ENCODE measurements around the gene MYO1F.
"Not testable (repeated sequence)": the region's sequence is repeated elsewhere in the genome, so short reads cannot be mapped to it uniquely, and the experiment has no call there.

The MYO1F gene

DNA sequence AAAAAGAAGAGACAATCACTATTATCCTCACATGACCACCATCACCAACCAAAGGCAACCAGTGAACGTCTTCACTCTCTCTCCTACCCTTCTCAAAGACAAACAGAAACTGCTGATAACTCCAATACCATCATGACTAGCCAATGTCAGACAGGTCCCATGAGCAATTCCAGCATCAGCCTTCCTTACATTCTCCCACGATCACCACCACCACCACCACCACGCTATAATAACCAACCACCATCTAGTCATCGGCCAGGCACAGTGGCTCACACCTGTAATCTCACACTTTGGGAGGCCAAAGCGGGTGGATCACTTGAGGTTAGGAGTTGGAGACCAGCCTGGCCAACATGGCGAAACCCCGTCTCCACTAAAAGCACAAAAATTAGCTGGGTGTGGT is 3.9 kb downstream of the MYO1F start:
- DNase-seq (ENCODE audit: low spot score), result no peak
- TF ChIP-seq, protein P1, sequence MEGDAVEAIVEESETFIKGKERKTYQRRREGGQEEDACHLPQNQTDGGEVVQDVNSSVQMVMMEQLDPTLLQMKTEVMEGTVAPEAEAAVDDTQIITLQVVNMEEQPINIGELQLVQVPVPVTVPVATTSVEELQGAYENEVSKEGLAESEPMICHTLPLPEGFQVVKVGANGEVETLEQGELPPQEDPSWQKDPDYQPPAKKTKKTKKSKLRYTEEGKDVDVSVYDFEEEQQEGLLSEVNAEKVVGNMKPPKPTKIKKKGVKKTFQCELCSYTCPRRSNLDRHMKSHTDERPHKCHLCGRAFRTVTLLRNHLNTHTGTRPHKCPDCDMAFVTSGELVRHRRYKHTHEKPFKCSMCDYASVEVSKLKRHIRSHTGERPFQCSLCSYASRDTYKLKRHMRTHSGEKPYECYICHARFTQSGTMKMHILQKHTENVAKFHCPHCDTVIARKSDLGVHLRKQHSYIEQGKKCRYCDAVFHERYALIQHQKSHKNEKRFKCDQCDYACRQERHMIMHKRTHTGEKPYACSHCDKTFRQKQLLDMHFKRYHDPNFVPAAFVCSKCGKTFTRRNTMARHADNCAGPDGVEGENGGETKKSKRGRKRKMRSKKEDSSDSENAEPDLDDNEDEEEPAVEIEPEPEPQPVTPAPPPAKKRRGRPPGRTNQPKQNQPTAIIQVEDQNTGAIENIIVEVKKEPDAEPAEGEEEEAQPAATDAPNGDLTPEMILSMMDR (IDR thresholded peaks at IDR 0.05; ENCODE audit: extremely low read depth, missing control alignments), result no peak

DNA sequence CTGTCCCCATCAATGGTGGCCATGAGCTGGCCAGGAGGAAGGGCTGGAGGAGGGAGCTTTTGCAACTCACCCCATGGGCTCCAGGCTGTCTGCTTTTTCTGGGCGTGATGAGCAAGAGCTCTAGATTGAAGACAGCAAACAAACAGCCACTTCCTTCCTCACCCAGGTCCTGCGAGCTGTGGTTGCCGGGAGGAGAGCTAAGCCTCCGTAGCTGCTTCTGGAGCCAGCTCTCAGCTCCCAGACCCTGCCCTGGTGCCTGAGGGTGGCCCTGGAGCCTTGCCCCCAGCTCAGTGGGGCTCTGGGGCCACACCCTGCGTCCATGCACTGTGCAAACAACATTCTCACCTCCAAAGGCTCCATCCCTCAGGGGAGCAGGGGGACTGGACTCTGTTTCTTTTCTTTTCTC is 6.2 kb downstream of the MYO1F start:
- TF ChIP-seq, protein P1 (IDR thresholded peaks at IDR 0.05; ENCODE audit: extremely low read depth, missing control alignments), result no peak
- DNase-seq (ENCODE audit: low spot score), result peak; percentile 52

DNA sequence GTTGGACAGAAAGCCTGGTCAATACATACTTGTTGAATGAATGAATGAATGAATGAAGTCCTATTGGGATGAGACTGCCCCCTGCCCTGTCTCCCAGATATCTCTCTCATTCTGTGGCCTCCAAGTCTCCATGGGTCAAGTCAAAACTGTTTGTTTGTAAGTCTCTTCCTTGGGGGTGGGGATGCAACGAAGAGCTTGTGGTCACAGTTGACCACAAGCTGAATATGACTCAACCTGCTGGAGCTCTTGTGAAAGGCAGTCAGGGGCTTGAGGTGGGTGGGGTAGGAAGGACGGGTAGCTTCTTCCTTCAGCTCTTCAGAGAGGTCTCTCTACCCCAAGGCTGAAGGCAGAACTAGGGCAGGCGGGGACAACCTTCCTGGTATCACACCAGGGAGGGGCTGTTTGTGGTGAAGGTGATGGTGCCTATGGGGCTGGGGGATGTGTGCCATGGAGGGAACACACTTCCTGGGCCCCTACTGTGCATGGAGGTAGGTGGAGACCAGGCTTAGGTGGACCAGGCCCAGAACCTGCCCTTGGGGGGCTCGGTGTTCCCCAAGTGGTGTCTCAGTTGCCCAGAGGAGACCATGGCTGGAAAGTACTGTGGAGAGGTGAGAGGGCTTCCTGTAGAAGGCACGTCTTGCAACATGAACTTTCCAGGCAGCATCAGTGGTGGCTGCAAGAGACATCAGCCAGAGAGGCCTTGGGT is 8.0 kb downstream of the MYO1F start:
- TF ChIP-seq, protein P1 (IDR thresholded peaks at IDR 0.05; ENCODE audit: extremely low read depth, missing control alignments), result no peak

DNA sequence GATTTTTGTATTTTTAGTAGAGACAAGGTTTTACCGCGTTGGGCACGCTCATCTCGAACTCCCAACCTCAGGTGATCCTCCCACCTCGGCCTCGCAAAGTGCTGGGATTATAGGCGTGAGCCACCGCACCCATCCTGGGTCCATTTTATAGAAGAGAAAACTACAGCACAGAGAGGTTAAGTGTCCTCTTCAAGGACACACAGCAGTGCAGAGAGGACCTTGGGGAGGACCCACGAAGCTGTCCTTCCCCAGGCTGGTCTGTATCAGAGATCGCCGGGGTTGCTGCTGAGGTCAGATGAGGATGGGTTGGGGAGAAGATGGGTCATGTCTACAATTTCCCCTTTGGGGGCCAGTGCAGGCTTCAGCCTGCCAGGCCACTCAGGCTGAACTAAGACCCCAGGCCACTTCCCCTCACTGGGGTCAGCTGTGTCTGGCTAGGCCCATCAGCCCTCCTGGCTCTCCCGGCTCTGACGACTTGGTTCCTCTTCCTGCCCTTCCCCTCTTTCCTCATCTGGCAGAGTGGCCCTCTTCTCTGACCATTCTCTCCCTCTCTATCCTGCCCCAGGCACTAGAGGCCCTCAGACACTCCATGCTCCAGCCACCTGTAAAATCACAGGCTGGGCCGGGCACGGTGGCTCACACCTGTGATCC is 9.6 kb downstream of the MYO1F start:
- no peak for DNase-seq (ENCODE audit: low spot score)
- TF ChIP-seq, protein P1 (IDR thresholded peaks at IDR 0.05; ENCODE audit: extremely low read depth, missing control alignments), result no peak

More for the DNA sequence above, 8.0 kb downstream of the MYO1F start:
- peak; percentile 84 for DNase-seq (ENCODE audit: low spot score)

DNA sequence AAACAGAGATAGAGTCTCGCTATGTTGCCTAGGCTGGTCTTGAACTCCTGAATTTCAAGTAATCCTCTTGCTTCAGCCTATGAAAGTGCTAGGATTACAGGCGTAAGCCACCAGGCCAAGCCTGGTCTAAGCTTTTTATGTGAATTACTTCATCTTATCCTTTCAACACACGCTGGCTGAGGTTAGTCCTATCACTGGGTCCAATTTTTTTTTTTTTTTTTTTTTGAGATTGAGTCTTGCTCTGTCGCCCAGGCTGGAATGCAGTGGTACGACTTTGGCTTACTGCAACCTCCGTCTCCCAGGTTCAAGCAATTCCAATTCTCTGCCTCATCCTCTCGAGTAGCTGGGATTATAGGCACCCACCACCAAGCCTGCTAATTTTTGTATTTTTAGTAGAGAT is 10.4 kb downstream of the MYO1F start:
- DNase-seq (ENCODE audit: low spot score), result no peak
- TF ChIP-seq, protein P1 (IDR thresholded peaks at IDR 0.05; ENCODE audit: extremely low read depth, missing control alignments), result no peak

DNA sequence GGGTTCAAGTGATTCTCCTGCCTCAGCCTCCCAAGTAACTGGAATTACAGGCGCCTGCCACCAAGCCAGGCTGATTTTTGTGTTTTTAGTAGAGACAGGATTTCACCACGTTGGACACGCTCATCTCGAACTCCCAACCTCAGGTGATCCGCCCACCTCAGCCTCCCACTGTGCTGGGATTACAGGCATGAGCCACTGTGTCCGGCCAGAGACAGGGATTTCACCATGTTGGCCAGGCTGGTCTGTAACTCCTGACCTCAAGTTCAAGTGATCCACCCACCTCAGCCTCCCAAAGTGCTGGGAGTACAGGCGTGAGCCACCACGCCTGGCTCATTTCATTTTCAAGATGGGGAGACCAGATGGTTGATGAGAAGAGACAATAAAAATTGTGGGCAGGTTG is 12.4 kb downstream of the MYO1F start:
- not testable (repeated sequence) for DNase-seq (ENCODE audit: low spot score)

DNA sequence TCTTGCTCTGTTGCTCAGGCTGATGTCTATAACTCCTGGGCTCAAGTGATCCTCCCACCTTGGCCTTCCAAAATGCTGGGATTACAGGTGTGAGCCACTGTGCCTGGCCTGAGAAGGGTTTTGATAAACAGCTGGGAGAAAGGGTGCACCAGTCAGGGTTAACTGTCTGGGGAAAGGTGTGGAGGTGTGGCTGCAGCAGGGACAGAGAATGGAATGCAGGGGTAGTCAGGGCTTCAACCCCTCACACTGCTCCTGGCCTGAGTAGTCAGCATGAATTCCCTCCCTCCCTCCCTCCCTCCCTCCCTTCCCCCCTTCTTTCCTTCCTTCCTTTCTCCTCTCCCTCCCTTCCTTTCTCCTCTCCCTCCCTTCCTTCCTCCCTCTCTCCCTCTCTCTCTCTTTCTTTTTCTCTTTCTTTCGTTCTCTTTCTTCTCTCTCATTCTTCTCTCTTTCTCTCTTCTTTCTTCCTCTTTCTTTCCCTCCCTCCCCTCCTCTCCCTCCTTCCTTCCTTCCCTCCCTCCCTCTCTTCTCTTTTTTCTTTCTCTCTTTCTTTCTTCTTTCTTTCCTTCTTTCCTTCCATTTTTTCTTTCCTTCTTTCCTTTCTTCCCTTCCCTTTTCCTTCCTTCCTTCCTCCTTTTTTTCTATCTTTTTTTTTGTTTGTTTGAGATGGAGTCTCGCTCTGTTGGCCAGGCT is 16.0 kb downstream of the MYO1F start:
- TF ChIP-seq, protein P1 (IDR thresholded peaks at IDR 0.05; ENCODE audit: extremely low read depth, missing control alignments), result no peak
- no peak for DNase-seq (ENCODE audit: low spot score)

Measured in GM20000 (cell line).